RCC 7860 (cell line): ENCODE results near the gene ARMC8.
A peak's percentile ranks its signal among the peaks of the same experiment; 100 is the strongest.

Source experiments
- DNase-seq: peaks from one replicate; pipeline ENCODE4 v3.0.0-alpha.2; 2015; ENCODE audit warnings: low spot score
- FAIRE-seq: peaks from 2 replicates; lab custom pipeline; 2012; peaks lifted over from hg19 to GRCh38; lab: Jason Lieb, UNC

ARMC8 gene

DNA sequence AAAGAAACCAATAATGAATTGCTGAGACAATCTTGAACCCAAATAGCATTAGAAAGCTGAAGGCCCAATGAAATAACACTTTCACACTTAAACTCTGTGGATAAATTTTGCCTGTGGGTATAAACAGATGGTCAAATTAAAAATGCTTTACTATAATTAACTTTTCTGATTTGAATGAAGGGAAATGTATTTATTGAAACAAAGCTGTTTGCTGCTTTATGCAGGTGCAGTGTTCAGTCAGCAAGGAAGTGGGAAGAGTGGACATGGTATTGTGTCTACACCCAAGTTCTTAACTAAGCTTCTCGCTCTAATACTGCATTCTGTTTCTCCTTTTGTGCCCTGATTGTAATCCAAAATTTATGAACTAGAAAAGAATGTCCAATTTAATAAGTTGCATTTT lies 110.8 kb downstream of the ARMC8 start:
- no peak for FAIRE-seq
- no peak for DNase-seq

DNA sequence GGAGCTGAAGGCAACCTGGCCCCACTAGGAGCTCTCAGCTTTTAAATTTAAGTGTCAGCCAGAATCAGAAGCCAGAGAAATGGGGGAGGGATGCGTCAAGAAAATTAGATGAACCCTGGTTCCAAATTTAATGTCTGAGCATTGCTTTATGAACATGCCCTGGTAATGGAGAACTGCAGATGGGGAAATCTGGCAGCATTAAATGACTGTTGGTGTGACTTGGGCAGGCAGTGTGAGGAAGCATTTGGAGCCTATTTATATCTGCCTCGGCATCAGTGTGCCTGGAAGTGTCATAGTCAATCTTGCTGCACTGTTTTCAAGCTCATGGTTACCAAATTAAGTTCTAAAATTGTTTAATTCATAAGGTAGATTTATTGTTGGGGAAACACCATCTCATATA lies 113.5 kb downstream of the ARMC8 start:
- FAIRE-seq = no peak
- no peak for DNase-seq

DNA sequence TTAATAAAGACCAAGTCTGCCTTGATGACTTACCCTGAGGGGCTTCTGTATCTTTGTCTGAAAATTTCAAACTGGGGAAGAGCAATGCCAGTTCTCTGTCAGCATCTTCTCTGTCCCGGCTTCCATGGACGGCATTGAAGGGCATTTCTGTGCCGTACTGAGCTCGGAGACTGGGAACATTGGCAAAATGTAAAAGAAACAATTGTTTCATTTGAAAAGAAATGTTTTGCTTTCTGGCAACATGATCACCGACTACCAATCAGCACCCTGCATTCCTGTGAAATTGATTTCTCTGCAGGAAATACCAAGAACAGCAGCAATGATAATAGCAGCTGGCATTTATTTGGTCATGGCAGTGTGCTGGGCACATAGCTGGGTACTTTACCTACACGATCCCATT lies 116.4 kb downstream of the ARMC8 start:
- DNase-seq (no peak), FAIRE-seq (no peak)

DNA sequence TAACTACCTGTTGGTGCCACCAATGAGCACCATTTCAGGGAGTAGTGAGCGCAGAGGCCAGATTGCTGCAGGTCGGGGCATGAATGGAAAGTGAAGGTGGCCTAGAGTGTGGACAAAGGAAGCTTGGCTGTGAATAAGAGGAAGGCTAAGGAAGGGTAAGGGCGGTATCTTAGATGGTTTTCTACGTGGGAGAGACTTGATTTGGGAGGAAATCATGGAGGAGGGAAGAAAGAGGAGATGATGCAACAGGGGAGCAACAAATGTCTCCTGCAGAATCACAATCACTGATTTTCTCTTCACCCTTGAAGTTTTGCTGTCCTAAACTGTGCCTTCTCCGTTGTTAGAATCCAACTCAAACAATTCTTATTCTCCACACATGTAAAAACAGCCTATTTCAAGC lies 120.8 kb downstream of the ARMC8 start:
- DNase-seq (no peak), FAIRE-seq (no peak)

DNA sequence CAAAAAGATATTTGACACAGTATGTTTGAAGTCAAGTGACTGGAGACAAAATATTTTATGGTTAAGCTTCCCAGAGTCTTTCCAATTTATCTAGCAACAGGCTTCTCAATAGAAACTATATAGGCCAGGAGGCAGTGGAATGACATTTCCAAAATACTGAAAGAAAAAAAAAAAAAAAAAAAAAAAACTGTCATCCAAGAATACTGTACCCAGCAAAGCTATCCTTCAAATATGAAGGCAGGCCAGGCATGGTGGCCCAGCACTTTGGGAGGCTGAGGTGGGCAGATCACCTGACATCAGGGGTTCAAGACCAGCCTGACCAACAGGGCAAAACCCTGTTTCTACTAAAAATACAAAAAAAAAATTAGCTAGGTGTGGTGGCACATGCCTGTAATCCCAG lies 121.7 kb downstream of the ARMC8 start:
- FAIRE-seq (no peak), DNase-seq (no peak)

DNA sequence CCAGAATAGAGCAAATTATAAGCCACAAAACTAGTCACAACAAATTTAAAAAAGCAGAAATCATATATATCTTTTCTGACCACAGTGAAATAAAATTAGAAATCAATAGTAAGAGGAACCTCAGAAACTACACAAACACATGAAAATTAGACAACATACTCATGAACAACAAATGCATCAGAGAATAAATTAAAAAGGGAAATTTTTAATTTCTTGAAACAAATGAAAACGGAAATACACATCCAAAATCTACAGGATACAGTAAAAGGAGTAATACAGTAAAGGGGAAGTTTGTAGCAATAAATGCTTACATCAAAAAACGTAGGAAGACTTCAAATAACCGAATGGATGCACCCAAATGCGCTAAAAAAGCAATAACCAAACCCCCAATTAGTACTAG lies 123.4 kb downstream of the ARMC8 start:
- DNase-seq (no peak), FAIRE-seq (no peak)

DNA sequence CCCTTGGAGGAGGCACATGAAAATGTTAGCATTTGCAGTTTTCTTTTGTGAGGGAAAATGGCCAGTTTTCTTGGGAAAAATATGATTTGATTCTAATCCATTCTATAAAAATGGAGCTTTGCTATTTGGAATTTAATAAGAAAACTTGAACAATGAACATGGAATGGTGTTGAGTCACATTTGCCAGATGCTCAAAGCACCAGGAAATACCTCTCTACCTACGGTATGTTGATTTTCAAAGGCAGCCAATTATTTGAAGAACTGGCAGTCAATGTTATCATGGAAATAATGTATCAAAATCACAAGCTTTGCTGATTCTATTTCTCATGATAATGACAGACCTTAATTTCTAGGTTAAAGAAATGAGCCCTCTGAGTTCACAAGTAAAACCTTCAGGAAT lies 127.7 kb downstream of the ARMC8 start:
- FAIRE-seq (no peak), DNase-seq (no peak)

DNA sequence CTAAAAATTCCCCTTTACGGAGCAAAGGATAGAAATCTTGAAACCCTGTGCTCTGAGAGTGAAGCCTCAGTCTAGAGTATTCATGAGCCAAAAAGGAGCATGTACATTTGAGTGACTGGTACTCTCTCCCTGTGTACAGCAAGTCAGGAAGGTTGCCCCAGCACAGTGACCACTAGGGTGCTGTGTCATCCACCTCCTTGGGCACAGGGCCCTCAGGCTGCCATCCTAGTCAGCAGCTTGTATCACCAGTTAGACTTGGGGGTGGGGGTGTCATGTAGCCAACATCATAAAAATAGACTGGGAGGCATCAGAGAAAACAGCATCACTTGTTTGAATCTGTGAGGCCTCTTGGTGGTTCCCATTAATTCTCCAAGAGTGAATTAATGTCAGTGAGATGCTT lies 130.6 kb downstream of the ARMC8 start:
- FAIRE-seq (no peak), DNase-seq (no peak)

DNA sequence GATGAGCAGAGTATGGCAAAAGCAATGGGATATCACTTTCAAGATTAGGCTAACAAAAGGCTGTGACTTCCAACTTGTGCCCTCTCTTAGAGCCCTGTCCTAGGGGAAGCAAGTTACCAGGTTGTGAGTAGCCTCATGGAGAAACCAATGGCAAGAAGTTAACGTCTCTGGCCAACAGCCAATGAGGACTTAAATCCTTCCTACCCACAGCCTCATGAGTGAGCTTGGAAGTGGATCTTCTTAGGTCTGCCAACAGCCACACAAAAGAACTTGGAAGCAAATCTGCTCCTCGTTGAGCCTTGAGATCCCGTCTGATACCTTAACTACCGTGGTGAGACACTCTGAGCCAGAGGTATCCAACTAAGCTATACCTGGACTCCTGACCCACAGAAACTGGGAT lies 136.9 kb downstream of the ARMC8 start:
- DNase-seq (no peak), FAIRE-seq (no peak)

DNA sequence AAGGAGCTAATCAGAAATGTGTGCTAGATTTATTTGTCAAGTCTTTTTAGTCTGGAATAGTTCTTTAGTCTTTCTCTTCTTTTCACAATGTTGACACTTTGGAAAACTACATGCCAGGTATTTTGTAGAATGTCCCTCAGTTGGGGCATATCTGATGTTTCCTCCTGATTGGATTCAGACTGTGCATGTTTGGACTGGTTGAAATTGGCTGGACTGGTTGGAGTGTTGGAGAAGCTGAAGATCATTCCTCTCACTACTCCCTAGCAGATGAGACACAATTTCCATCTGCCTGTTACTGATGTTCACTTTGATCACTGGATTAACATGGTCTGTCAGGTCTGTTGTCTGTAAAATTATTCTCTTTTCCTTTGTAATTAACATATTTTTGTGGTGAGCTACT lies 138.9 kb downstream of the ARMC8 start:
- FAIRE-seq (no peak), DNase-seq (no peak)

DNA sequence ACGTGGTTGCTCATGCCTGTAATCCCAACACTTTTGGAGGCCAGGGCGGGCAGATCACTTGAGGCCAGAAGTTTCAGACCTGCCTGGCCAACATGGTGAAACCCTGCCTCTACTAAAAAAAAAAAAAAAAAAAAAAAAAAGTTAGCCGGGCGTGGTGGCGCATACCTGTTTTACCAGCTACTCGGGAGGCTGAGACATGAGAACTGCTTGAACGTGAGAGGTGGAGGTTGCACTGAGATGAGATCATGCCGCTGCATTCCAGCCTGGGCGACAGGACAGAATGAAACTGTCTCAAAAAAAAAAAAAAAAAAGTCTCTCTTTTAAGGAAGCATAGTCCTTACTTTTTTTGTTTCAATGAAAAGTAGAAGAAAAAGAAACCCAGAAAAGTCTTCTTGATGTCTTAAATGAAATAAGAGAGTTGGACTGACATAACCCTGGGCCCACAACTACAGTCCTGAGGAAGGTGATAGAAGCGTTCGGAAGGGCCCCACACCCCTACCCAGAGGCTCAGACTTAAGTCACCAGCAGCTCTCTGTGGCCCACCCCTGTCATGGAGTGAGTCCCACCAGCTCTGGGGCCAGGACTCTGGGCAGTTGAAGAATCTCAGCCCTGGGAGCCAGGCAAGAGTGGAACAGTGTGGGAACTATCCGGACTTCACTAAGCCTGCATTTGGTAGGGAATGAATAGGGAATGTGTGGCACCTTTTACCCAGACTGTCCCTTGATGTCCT lies 139.9 kb downstream of the ARMC8 start:
- FAIRE-seq (no peak), DNase-seq (no peak)

DNA sequence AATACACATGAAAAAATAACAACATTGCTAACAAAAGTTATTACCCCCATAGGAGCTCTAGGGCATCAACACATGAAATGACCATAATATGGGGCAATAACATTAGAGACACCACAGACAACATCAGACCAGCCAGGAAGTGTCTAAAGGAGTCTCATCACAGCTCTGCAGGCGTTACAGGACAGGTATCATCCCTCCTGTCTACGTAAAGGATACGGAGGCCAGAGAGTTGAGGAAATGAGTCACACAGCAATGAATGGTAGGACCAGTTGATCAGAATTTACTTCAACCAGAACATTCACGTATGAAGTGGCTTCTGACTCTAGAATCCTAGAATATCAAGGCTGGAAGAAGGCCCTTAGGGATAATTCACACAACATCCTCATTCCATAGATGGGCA lies 140.7 kb downstream of the ARMC8 start:
- DNase-seq (no peak), FAIRE-seq (no peak)

DNA sequence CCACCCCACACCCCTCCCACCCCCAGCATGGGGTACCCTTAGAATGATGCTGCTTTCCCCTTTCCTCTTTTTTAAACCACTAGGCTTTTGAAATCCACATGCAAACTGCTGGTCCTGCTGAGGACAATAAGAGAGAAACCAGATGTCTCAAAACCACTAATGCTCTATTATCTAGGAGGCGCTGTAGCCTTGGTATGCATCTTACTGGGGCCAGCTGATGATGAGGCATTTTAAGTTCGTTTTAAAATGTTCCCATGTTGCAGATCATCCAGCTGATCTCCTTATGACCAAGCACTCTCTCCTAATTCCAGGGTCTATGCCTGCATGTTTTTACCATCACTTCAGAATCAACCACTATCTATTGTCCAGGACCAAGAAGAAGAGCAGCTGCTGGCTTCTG lies 141.2 kb downstream of the ARMC8 start:
- FAIRE-seq = no peak

DNA sequence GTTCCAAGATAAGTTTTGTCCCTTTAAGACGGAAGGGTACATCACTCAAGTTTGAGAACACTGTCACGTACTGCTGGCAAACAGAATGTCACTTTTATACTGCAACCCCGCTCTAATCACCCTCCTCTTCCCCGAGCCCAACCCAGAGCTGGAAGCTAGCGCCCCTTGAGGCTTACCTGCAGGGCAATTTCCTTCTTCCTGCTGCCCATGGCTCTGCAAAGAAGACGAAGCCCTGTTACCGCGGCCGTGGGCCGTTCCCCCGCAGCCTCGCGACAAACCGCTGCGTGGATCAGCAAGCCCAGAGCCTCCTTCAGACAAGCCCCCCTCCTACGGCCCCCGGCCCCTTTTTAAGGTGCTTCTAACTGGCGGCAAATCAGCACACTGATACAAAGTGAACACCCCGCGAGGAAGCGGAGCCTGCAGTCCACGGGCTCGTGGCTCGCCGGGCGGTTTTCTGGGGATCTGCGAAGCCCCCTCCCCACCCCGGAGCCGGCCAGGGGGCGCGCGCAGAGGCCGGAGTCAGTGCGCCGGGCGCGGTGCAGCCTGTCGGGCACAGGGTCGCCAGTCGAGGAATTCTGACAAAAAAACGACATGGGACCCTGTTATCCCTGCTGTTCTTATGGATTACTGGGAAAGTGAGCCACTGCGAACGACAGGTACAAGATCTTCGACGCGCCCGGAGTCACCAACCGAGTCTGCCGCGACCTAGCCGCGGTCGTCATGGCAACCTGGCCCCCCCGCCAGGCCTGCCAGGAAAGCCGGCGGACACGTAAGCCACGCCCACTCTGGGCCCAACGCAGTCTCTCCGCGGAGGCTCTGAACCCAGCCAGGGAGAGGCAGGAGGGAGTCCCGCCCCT lies 142.3 kb downstream of the ARMC8 start, which contains the start of gene NME9:
TSS of gene NME9 (minus strand) at position 725 of the 857 bp plus-strand sequence. CDS start at position 209, 516 bp downstream.
- FAIRE-seq (peak; percentile 10), DNase-seq (peak; percentile 69)

More for the DNA sequence above, 141.2 kb downstream of the ARMC8 start:
- no peak for DNase-seq

DNA sequence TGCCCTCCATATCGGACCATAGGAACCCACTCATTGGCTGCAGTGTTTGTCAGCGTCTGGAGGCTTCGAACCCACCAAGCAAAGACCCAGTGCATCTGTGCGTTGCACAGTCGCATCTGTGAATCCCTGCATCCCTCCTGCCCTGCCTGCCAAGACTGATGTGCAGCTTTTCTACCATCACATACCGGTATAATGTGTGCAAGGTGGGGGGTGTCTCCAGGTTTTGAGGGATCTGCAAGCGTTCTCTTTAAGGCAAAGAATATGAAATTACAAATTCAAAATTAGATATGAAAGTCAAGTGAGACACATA lies 142.8 kb downstream of the ARMC8 start:
- DNase-seq (no peak), FAIRE-seq (no peak)

DNA sequence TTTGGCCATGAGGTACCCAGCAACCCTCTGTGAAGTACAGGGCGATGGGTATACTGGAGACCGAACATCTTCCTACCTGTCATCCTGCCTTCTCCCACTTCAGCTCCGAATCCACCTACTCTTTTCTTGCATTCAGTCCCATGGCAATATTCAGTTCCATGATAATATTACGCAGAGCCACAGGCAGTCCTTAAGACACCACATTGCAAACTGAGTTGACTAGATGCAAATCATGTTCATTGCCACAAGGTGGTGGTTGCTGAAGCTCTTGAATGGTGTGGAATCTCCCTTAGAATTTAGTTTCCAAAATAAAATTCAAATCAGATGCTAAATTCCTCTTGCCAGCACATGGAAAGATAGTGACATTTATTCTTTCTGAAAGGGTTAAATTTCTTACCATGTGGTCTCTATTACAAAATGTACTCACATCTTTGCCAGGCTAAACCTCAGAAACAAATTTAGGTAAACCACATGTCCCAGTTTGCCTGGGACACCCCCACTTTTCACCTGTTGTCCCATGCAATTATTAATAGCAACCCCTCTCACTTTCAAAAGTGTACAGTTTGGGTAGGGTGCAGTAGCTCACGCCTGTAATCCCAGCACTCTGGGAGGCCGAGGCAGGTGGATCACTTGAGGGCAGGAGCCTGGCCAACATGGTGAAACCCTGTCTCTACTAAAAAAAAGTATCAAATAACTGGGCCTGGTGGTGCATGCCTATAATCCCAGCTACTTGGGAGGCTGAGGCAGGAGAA lies 144.2 kb downstream of the ARMC8 start:
- FAIRE-seq (no peak), DNase-seq (no peak)

DNA sequence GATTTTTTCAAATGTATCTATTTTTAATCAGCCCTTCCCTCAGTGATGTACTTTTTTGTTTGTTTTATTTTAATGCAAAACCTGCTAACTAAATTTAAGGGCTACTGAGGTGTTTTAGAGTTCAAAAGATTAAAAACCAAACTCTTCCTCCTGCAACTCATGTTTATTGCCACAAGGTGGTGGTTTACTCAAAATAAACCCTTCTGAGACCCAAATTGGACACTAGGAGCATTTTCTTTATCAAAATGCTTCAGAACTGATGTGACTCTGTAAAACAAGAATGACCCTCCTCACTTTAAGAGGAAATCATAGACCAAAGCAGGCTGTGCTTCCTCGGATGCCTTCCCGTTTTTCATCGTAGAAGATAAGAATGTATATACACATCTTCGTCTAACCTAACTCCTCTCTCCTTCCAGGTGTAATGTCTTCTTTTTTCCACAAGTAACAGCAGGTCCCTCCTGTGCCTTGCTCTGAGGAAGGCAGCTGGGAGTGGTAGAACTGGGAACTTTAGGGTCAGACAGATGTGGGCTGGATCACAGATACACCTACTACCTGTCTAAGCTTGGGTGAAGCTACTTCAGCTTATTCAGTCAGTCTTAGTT lies 145.5 kb downstream of the ARMC8 start:
- peak; percentile 75 for FAIRE-seq
- DNase-seq = peak; percentile 42

DNA sequence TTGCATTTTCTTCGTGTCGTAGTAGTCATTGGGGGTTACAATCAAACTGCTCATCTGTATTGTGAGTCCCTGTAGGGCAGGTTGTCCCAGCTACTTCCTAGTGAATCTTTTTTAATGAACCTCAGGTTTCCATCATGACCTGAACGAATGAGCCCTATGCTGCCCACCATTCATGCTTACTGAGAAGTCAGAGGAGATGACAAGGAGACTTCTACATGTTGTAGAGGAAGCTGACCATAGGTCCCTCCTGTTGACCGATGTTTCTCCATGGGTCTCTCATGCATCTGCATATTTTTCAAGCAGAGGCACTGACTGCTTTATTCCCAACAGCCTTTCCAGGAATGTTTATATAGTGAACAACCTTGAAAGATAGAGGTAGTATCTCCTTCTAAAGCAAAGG lies 147.5 kb downstream of the ARMC8 start:
- no peak for FAIRE-seq

DNA sequence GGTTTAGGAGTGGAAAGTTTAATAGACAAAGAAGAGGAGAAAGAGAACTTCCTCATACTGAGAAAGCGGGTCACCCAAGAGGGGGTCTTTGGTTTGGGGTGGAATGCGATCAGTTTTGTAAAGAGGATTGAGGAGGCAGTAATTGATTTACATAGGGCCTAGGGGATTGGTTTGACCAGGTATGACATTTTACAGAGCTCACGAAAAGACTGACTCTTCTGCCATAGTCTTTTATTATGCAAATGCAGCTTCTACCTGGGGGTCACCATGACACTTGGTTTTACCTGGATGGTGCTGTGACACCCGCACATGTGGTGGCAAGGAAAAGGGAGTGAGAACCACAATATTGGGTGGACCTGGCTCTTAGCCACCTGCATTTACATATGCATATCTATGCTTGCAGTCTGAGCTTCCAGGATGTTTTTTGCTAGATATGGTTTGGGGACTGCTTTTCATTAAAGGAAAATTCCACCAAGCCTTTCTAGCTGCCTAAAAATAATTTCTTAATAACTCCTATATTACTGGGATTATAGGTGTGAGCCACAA lies 149.4 kb downstream of the ARMC8 start:
- FAIRE-seq (no peak), DNase-seq (no peak)

More for the DNA sequence above, 147.5 kb downstream of the ARMC8 start:
- DNase-seq = no peak

DNA sequence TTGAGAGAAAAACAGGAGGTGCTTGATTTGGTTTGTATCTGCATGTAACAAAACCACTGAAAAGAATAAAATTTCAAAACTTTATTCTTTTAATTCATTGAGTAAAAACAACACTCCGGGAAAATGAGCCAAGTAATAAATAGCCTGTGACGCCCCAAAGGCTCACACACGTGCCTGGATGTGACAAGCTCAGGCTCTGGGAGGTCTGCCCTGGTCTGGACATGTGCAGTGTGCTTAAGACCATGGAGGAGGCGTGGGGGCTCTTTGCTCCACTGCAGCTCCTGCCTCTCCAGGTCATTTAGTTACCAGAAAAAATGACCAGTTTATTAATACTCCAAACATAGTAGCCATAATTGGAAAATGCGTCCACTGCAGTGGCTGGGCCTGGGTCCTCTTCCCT lies 151.1 kb downstream of the ARMC8 start:
- DNase-seq (no peak), FAIRE-seq (no peak)

DNA sequence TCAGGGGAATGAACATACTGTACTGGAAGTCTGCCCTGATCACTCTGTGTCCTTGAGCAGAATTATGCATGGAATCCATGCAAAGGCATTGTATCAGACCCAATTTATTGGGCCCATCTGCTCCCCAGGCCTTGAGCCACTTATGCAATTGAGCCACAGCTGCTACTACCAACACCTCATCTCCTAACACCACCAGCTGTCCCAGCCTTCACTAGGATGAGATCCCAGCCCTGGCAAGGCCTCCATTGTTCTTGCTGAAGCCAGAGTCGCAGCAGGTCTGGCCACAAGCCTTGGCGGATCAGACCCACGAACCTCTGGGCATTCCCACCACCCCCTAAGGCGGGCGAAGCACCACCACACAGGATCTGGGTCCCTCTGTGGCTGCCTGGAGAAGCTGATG lies 151.7 kb downstream of the ARMC8 start:
- no peak for DNase-seq
- no peak for FAIRE-seq
